Measurements from ENCODE around the gene TMEM238L. TPM values are rescaled to one million over a fixed set of nuclear protein-coding genes. Genes with fewer than 3 reads are reported as not detected.

TMEM238L gene
- total and polyA plus RNA-seq, 2 experiments from 2014 or later = not detected

DNA sequence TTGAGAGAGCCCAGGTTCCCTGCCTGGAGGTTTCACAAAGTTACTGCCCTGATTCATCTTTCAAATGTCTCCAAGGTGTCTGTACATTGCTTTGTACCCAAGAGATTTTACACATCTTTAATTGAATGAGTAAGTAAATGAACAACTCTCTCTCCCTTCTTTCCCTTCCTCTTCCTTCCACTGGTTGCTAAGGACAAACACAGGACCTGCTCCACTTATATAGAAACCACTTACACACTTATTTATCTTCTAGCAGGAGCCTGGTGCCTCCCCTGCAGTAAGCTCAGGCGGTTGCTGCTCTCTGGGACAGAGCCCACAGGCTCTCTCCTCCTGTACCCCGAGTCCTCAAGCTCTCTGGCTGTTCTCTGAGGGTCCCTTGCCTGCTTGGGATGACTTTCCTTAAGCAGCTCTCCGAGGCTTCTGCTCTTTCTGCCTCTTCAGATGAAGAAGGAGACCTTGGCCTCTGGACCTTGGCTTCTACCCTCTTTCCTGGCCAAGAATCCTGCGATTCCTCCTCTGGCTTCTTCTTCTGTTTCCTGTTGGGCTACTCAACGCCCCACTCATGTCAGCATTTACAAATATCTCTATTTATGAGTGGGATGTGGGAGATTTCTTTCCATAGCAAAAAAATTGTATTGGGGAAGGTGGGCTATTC is 24.1 kb upstream of the TMEM238L start:
- H3K9me3 ChIP-seq (ENCODE audit: low read depth) = no peaks in the 10 kb centered on the region
- H3K4me3 ChIP-seq = no peak overlapping the region
- TF ChIP-seq, protein P1, sequence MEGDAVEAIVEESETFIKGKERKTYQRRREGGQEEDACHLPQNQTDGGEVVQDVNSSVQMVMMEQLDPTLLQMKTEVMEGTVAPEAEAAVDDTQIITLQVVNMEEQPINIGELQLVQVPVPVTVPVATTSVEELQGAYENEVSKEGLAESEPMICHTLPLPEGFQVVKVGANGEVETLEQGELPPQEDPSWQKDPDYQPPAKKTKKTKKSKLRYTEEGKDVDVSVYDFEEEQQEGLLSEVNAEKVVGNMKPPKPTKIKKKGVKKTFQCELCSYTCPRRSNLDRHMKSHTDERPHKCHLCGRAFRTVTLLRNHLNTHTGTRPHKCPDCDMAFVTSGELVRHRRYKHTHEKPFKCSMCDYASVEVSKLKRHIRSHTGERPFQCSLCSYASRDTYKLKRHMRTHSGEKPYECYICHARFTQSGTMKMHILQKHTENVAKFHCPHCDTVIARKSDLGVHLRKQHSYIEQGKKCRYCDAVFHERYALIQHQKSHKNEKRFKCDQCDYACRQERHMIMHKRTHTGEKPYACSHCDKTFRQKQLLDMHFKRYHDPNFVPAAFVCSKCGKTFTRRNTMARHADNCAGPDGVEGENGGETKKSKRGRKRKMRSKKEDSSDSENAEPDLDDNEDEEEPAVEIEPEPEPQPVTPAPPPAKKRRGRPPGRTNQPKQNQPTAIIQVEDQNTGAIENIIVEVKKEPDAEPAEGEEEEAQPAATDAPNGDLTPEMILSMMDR (IDR thresholded peaks at IDR 0.05; ENCODE audit: low read depth, low read length) = no peak
- H3K27me3 ChIP-seq = no peaks in the 10 kb centered on the region
- no peak overlapping the region for H3K27ac ChIP-seq
- H3K36me3 ChIP-seq = no peaks in the 10 kb centered on the region
- peak in 1 of 2 donors; percentile 8 for DNase-seq (ENCODE audit: low read depth in 1 of 2, low spot score in 1 of 2)
- H3K4me1 ChIP-seq (ENCODE audit: low read depth) = no peaks in the 10 kb centered on the region

DNA sequence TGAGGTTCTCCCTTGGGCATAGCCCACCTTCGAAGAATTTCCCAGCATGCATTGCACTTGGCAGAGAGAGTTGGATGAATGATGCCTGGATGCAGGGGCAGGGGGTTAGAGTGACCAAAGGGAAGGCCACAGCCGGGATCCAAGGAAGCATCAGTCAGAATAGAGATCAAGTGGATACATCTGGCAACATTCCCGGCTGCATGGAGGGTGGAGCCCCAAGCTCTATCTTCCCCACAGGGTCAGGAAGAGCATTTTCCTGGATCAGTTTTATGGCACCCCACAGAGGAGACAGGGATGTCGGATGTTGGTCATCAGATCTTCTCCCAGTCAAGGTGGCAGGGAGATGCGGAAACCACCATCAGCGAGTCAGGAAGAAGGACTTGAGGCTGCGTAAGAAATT is 21.0 kb upstream of the TMEM238L start:
- DNase-seq (ENCODE audit: low read depth in 1 of 2, low spot score in 1 of 2) = no peak
- Histone ChIP-seq H3K36me3 (no peaks in the 10 kb centered on the region), H3K4me1 (ENCODE audit: low read depth) (no peaks in the 10 kb centered on the region), H3K9me3 (ENCODE audit: low read depth) (no peaks in the 10 kb centered on the region), H3K4me3 (no peak overlapping the region), H3K27ac (no peak overlapping the region), H3K27me3 (no peaks in the 10 kb centered on the region)
- TF ChIP-seq, protein P1 (IDR thresholded peaks at IDR 0.05; ENCODE audit: low read depth, low read length) = no peak

GRCh38 chr17:10821770-10822169 is 17.9 kb upstream of the TMEM238L start:
- Histone ChIP-seq H3K4me1 (ENCODE audit: low read depth) (no peaks in the 10 kb centered on the region), H3K27ac (no peak overlapping the region), H3K9me3 (ENCODE audit: low read depth) (no peaks in the 10 kb centered on the region), H3K27me3 (no peaks in the 10 kb centered on the region), H3K4me3 (no peak overlapping the region), H3K36me3 (no peaks in the 10 kb centered on the region)
- TF ChIP-seq, protein P1 (IDR thresholded peaks at IDR 0.05; ENCODE audit: low read depth, low read length) = no peak
- no peak for DNase-seq (ENCODE audit: low read depth in 1 of 2, low spot score in 1 of 2)

- Histone ChIP-seq H3K27me3 (no peaks in the 10 kb centered on the region), H3K27ac (no peak overlapping the region), H3K9me3 (ENCODE audit: low read depth) (no peaks in the 10 kb centered on the region), H3K36me3 (no peaks in the 10 kb centered on the region), H3K4me1 (ENCODE audit: low read depth) (no peaks in the 10 kb centered on the region), H3K4me3 (no peak overlapping the region)
- TF ChIP-seq, protein P1 (IDR thresholded peaks at IDR 0.05; ENCODE audit: low read depth, low read length) = no peak
- DNase-seq (ENCODE audit: low read depth in 1 of 2, low spot score in 1 of 2) = peak in 1 of 2 donors; percentile 21
Observed at GRCh38 chr17:10821054-10821453, 17.2 kb upstream of the TMEM238L start.

DNA sequence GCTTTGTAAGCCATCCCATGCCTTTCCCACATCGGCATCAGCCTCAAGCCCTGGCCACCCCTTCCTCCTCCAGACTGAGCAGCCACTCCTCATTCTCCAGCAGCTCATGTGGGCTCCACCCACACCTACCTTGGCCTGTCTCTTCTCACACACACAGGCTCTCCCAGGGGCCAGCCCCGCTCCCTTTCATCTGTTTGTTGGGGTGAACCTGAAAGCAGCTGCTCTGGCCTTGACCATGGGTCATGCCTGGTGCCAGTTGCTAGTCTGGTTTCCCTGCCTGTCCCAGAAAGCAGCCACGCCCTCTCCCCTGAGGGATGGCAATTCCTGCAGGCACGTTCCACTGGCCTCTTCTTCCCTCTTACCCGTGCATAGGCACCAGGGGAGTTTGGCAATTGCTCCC is 11.4 kb upstream of the TMEM238L start:
- H3K4me1 ChIP-seq (ENCODE audit: low read depth) = no peaks in the 10 kb centered on the region
- TF ChIP-seq, protein P1 (IDR thresholded peaks at IDR 0.05; ENCODE audit: low read depth, low read length) = no peak
- no peak overlapping the region for H3K27ac ChIP-seq
- no peaks in the 10 kb centered on the region for H3K27me3 ChIP-seq
- H3K36me3 ChIP-seq = no peaks in the 10 kb centered on the region
- no peaks in the 10 kb centered on the region for H3K9me3 ChIP-seq (ENCODE audit: low read depth)
- H3K4me3 ChIP-seq = no peak overlapping the region
- DNase-seq (ENCODE audit: low read depth in 1 of 2, low spot score in 1 of 2) = no peak

Measured in cardiac muscle cell (in vitro differentiated cells and primary cell).